BLaER1 (cell line): ENCODE data around the gene PTPRE.
"Not testable (repeated sequence)": the region's sequence is repeated elsewhere in the genome, so short reads cannot be mapped to it uniquely, and the experiment has no call there.

Source experiments
- H3K27ac ChIP-seq: shearing (Covaris generic); formaldehyde crosslinking; 2 replicates; pipeline ENCODE4 v1.8.1; 2022
- H3K27me3 ChIP-seq: shearing (Covaris generic); formaldehyde crosslinking; 2 replicates; pipeline ENCODE4 v1.8.1; 2022
- H3K36me3 ChIP-seq: shearing (Covaris generic); formaldehyde crosslinking; 2 replicates; pipeline ENCODE4 v1.8.1; 2022
- H3K4me1 ChIP-seq: shearing (Covaris generic); formaldehyde crosslinking; 2 replicates; pipeline ENCODE4 v1.8.1; 2022
- H3K4me2 ChIP-seq: shearing (Covaris generic); formaldehyde crosslinking; 2 replicates; pipeline ENCODE4 v1.8.1; 2022
- H3K4me3 ChIP-seq: shearing (Covaris generic); formaldehyde crosslinking; 2 replicates; pipeline ENCODE4 v1.8.1; 2022
- H3K9ac ChIP-seq: shearing (Covaris generic); formaldehyde crosslinking; 2 replicates; pipeline ENCODE4 v1.8.1; 2022
- H3K9me3 ChIP-seq: shearing (Covaris generic); formaldehyde crosslinking; 2 replicates; pipeline ENCODE4 v1.8.1; 2022
- H4K20me1 ChIP-seq: shearing (Covaris generic); formaldehyde crosslinking; 2 replicates; pipeline ENCODE4 v1.8.1; 2022
- Cebpa-rat ChIP-seq: shearing (Covaris generic); IDR thresholded peaks from 2 replicates; pipeline ENCODE4 v1.8.1; 2022

Gene PTPRE

GRCh38 chr10:127986531-127987466 lies 79.9 kb downstream of the PTPRE start:
- H3K9me3 ChIP-seq = peaks cover 8% of the 10 kb centered on the region; the same call in 1 of the 2 replicates
- H3K4me3 ChIP-seq = no peak overlapping the region
- peaks cover 41% of the 10 kb centered on the region for H3K4me1 ChIP-seq

GRCh38 chr10:127987467-127988380 lies 80.8 kb downstream of the PTPRE start:
- Histone ChIP-seq H3K9ac (no peak overlapping the region), H4K20me1 (no peaks in the 10 kb centered on the region), H3K4me3 (no peak overlapping the region), H3K36me3 (no peaks in the 10 kb centered on the region), H3K4me1 (peaks cover 50% of the 10 kb centered on the region), H3K27me3 (no peaks in the 10 kb centered on the region), H3K9me3 (peaks cover 8% of the 10 kb centered on the region; the same call in 1 of the 2 replicates), H3K4me2 (peak overlapping the region; percentile 12; the same call in 1 of the 2 replicates), H3K27ac (no peak overlapping the region)
- no peak for TF ChIP-seq Cebpa-rat

More at GRCh38 chr10:127986531-127987466, 79.9 kb downstream of the PTPRE start:
- H3K36me3 ChIP-seq = no peaks in the 10 kb centered on the region
- H3K4me2 ChIP-seq = no peak overlapping the region
- no peaks in the 10 kb centered on the region for H3K27me3 ChIP-seq
- H3K9ac ChIP-seq = no peak overlapping the region
- no peaks in the 10 kb centered on the region for H4K20me1 ChIP-seq
- TF ChIP-seq Cebpa-rat = no peak
- no peak overlapping the region for H3K27ac ChIP-seq

- no peaks in the 10 kb centered on the region for H3K27me3 ChIP-seq
- no peak overlapping the region for H3K4me3 ChIP-seq
- H3K9ac ChIP-seq = no peak overlapping the region
- TF ChIP-seq Cebpa-rat = no peak
- peak overlapping the region; percentile 75 for H3K4me2 ChIP-seq
- peak overlapping the region; percentile 10; the same call in 1 of the 2 replicates for H3K27ac ChIP-seq
- no peaks in the 10 kb centered on the region for H3K36me3 ChIP-seq
- 0 out of 2 replicates have a peak, but pooled peaks cover 2% of the 10 kb centered on the region for H3K9me3 ChIP-seq
- peaks cover 60% of the 10 kb centered on the region for H3K4me1 ChIP-seq
- no peaks in the 10 kb centered on the region for H4K20me1 ChIP-seq
Observed at GRCh38 chr10:127989481-127990012, 82.6 kb downstream of the PTPRE start.

- not testable (repeated sequence) for H3K4me3 ChIP-seq
- peak overlapping the region; percentile 18; the same call in 1 of the 2 replicates for H3K9ac ChIP-seq
- peak overlapping the region; percentile 75 for H3K4me2 ChIP-seq
Observed at GRCh38 chr10:127990132-127990788, 83.4 kb downstream of the PTPRE start.

GRCh38 chr10:127990846-127991542 lies 84.1 kb downstream of the PTPRE start:
- H3K4me1 ChIP-seq = peaks cover 60% of the 10 kb centered on the region
- H3K36me3 ChIP-seq = no peaks in the 10 kb centered on the region
- H3K9me3 ChIP-seq = no peaks in the 10 kb centered on the region
- H4K20me1 ChIP-seq = no peaks in the 10 kb centered on the region
- peak overlapping the region; percentile 53 for H3K27ac ChIP-seq
- no peaks in the 10 kb centered on the region for H3K27me3 ChIP-seq
- no peak overlapping the region for H3K4me3 ChIP-seq
- H3K4me2 ChIP-seq = peak overlapping the region; percentile 75
- no peak for TF ChIP-seq Cebpa-rat
- peak overlapping the region; percentile 18; the same call in 1 of the 2 replicates for H3K9ac ChIP-seq

More at GRCh38 chr10:127990132-127990788, 83.4 kb downstream of the PTPRE start:
- not testable (repeated sequence) for H3K36me3 ChIP-seq, H4K20me1 ChIP-seq, H3K9me3 ChIP-seq, H3K27me3 ChIP-seq
- H3K27ac ChIP-seq = peak overlapping the region; percentile 53; the same call in 1 of the 2 replicates
- H3K4me1 ChIP-seq = peaks cover 60% of the 10 kb centered on the region

GRCh38 chr10:127991543-127992255 lies 84.8 kb downstream of the PTPRE start:
- Histone ChIP-seq H3K4me3 (no peak overlapping the region), H3K4me2 (peak overlapping the region; percentile 75), H3K36me3 (no peaks in the 10 kb centered on the region), H4K20me1 (no peaks in the 10 kb centered on the region), H3K27ac (peak overlapping the region; percentile 53), H3K4me1 (peaks cover 63% of the 10 kb centered on the region), H3K27me3 (no peaks in the 10 kb centered on the region), H3K9ac (no peak overlapping the region), H3K9me3 (no peaks in the 10 kb centered on the region)
- TF ChIP-seq Cebpa-rat = no peak

- Histone ChIP-seq H3K27ac (peak overlapping the region; percentile 53), H3K4me3 (no peak overlapping the region), H3K4me1 (peaks cover 70% of the 10 kb centered on the region)
Observed at GRCh38 chr10:127992376-127992775, 85.5 kb downstream of the PTPRE start.

GRCh38 chr10:127993056-127993690 lies 86.3 kb downstream of the PTPRE start:
- Histone ChIP-seq H3K4me3 (no peak overlapping the region), H3K9me3 (no peaks in the 10 kb centered on the region), H4K20me1 (no peaks in the 10 kb centered on the region), H3K4me1 (peaks cover 73% of the 10 kb centered on the region), H3K27ac (no peak overlapping the region), H3K4me2 (peak overlapping the region; percentile 75; the same call in 1 of the 2 replicates), H3K27me3 (no peaks in the 10 kb centered on the region), H3K36me3 (no peaks in the 10 kb centered on the region), H3K9ac (no peak overlapping the region)
- TF ChIP-seq Cebpa-rat = no peak

More at GRCh38 chr10:127992376-127992775, 85.5 kb downstream of the PTPRE start:
- Histone ChIP-seq H3K36me3 (no peaks in the 10 kb centered on the region), H3K27me3 (no peaks in the 10 kb centered on the region), H4K20me1 (no peaks in the 10 kb centered on the region), H3K4me2 (peak overlapping the region; percentile 75), H3K9ac (no peak overlapping the region), H3K9me3 (no peaks in the 10 kb centered on the region)
- no peak for TF ChIP-seq Cebpa-rat
